Measurements from ENCODE around the gene MRO.

DNA sequence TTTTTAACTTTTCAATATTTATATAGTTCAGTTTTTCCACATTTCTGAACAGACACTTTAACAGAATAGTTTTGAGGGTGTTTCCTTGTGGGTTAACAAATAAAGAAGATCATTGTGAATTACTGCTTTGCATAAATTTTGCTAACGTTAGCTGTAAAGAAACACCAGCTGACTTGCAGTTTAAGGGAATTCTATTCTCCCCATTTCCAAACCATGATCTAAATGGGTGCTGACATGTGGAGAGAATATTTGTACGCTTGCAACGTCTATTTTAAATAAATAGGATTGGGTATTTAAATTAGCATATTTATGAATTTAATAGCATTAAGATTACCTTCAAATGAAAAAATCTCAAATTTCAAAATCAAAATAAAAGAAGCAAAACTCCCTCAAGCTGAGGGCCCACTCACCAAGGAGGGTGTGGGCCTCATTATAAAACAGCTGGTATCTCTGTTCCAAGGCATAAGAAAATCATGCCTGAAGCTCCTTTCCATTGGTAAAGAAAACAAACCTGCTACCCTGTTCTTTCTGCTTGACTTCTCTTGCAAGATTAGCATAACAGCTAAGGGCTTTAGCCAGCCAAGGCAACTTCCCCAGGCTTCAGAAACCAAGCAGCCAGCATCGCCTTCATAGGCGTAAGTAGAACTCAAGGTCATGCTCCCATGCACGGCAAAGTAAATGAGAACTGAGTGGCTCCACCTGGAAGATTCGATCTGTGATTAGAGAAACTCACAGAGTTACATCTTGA, 3.2 kb downstream of the MRO start:
- no peak for TF ChIP-seq POLR2A (IDR thresholded peaks at IDR 0.05)
- TF ChIP-seq, protein P1, sequence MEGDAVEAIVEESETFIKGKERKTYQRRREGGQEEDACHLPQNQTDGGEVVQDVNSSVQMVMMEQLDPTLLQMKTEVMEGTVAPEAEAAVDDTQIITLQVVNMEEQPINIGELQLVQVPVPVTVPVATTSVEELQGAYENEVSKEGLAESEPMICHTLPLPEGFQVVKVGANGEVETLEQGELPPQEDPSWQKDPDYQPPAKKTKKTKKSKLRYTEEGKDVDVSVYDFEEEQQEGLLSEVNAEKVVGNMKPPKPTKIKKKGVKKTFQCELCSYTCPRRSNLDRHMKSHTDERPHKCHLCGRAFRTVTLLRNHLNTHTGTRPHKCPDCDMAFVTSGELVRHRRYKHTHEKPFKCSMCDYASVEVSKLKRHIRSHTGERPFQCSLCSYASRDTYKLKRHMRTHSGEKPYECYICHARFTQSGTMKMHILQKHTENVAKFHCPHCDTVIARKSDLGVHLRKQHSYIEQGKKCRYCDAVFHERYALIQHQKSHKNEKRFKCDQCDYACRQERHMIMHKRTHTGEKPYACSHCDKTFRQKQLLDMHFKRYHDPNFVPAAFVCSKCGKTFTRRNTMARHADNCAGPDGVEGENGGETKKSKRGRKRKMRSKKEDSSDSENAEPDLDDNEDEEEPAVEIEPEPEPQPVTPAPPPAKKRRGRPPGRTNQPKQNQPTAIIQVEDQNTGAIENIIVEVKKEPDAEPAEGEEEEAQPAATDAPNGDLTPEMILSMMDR (IDR thresholded peaks at IDR 0.05) = no peak

All from right lobe of liver (tissue), 4 donors.